ENCODE measurements around the gene PRKG2. TPM values are rescaled to one million over a fixed set of nuclear protein-coding genes. Genes with fewer than 3 reads are reported as not detected.

Gene PRKG2
- total RNA-seq, 2 donors from 2014 or later: 0.86 to 2.2 TPM

DNA sequence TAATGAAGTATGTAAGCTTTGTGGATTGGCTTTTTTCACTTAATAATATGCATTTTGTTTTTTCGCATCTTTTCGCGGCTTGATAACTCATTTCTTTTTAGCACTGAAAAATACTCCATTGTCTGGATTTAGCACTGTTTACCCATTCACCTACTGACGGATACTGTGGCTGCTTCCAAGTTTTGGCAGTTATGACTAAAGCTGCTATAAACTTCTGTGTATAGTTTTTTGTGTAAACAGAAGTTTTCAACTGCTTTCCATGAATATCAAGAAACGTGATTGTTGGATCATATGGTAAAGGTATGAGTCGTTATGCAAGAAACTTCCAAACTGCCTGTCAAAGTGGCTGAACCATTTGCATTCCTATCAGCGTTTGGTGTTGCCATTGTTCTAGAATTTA lies 96.9 kb downstream of the PRKG2 start:
- intact Hi-C loops (cut with DNase I): no loop called here
- DNase-seq (ENCODE audit: low spot score): no peak

DNA sequence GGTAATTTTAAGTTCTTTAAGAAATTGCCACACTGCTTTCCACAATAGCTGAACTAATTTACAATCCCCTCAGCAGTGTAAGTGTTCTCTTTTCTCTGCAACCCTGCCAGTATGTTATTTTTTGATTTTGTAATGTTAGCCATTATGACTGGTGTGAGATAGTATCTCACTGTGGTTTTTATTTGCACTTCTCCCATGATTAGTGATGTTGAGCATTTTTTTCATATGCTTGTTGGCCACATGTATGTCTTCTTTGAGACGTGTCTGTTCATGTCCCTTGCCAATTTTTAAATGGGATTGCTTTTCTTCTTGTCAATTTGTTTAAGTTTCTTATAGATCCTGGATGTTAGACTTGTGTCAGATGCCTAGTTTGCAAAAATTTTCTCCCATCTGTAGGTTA lies 98.5 kb downstream of the PRKG2 start:
- intact Hi-C loops (cut with DNase I): no loop called here
- DNase-seq (ENCODE audit: low spot score): no peak

DNA sequence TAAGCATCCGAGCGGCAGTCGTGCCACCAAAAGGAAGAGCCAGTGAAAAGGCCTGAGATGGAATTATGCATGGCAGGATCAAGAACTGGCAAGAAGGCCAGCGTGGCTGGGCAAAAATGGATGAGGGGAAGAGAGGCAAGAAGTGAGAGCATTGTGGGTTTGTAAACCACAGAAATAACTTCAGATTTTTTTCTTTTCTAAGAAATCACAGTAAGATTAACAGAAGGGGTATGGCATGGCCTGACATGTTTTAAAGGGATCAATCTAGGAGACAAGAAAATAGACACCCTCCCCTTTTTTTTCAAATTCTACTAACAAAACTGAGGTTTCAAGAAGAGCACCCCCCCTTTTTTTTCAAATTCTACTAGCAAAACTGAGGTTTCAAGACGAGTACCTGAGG lies 102.0 kb downstream of the PRKG2 start:
- DNase-seq (ENCODE audit: low spot score): no peak
- intact Hi-C loops (cut with DNase I): no loop called here

DNA sequence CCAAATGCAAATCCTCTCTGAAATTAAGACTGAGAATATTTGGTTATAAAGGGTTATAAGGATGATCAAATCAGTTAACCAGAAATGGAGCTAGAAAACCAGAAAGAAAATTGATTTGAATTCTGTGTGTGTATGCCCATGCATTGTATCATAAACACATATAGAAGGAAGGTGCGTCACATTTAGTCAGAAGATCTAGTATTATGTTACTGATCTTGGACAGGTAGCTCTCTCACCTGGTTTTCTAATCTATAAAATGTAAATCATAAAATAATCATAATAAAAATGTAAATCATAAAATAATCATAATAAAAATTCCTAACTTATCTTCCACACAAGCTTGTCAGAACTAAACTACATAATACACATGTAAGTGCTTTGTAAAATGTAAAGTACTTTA lies 105.7 kb downstream of the PRKG2 start:
- intact Hi-C loops (cut with DNase I): no loop called here
- DNase-seq (ENCODE audit: low spot score): no peak

DNA sequence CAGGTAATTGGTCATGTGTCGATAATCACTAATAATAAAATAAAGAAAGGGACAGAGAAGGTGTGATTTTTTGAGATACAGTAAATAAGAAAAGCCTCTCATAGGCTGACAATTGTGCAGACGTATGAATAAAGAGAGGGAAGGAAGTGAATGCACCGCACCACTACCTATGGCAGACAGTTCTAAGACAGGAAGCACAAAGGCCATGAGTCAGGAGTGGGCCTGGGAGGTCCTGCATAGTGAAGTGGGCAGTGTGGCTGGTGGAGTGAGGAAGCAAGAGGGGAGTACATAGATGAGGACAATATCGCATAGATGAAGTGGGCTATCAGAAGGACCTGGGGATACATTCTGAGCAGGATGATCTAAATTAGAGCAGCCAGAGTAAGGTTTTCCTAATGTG lies 108.9 kb downstream of the PRKG2 start:
- intact Hi-C loops (cut with DNase I): no loop called here
- DNase-seq (ENCODE audit: low spot score): no peak

DNA sequence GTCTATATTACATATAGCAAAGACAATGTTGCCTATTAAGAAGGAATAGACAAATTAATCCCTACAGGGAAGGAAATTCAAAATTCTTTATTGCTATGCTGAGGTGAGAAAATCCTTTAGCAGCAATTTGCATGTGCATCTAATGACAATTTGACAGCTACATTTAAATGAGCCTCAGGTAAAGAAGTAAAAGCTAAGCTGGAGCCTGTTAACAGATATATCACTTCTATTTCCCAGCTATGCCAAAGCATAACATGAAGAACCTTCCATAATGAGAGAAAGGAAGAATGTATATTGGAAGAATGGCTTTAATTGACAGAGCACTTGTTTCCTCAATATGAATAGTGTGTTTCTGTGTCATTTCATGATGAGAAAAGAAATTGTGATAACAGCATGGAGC lies 112.9 kb downstream of the PRKG2 start:
- no peak for DNase-seq (ENCODE audit: low spot score)
- intact Hi-C loops (cut with DNase I): no loop called here

DNA sequence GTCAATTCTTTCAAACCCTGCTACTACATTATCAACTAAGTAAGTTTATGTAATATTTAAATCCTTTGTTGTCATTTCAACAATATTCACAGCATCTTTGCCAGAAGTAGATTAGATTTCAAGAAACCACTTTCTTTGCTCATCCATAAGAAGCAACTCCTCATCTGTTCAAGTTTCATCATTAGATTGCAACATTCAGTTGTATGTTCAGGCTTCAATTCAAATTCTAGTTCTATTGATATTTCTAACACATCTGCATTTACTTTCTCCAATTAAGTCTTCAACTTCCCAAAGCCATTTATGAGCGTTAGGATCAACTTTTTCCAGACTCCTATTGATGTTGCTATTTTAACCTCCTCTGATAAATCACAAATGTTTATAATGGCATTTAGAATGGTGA lies 118.5 kb downstream of the PRKG2 start:
- intact Hi-C loops (cut with DNase I): no loop called here
- DNase-seq (ENCODE audit: low spot score): no peak

DNA sequence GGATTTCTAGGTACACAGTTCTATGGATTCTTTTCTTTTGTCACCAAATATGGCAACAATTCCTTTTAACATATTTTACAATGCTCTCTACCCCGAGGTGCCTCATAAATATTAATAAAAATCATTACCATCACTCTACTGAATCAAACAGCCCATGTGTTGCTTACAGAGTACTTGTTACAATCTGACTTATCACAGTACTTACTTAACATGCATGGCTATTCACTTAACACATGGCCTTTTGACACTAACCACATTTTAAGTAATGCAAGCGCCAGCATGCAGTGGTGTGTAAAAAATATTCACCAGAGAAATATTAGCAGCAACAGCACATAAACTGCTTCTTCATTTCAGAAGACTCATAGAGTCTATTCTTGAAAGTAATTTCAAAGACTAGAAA lies 119.6 kb downstream of the PRKG2 start:
- intact Hi-C loops (cut with DNase I): no loop called here
- DNase-seq (ENCODE audit: low spot score): no peak

DNA sequence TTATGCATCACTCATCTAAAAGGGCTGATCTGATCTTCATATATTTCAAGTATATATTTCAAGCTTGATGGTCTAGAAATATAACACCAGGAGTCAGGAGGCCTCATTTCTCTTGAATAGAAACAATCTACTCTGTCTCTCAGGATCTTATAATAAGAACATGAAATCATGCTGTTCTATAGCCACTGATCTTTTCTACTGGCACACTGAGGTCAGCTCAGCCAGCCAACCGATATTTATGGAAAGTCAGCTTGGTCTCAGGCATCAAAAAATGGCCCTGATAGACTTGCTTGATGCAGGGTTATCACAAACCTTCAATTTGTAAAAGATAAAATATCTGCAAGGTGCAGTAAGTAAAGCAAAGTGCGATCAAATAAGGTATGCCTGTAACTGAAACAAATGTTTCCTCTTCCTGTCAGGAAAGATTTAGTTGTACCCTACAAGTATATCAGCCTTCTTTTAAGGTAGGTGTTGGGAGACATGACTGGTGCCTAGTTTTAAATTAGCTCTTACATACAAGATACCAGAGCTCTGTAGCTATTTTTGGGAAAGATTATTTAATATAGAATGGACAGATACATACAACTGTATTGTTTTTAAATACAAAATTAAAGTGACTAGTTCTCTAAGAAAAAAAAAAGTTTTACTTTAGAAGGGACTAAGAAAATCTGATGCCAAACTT lies 121.2 kb downstream of the PRKG2 start:
- intact Hi-C loops (cut with DNase I): no loop called here
- no peak for DNase-seq (ENCODE audit: low spot score)

DNA sequence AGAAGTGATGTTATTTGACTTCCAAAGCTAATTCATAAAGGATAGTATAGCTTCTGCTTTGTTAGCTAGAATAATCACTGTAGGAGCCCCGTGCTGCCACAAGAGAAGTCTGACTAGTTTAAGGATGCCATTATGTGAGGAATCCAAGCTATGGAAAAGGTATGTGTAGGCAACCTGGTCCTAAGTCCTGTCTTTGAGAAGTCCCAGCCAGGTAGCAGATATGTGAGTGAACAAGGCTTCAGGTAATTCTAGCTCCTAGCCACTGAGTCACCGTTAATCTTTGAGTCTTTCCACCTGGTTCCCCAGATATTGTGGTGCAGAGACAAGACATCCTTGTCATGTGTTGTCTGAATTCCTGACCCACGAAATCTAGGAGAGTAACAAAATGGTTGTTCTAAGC lies 129.0 kb downstream of the PRKG2 start:
- intact Hi-C loops (cut with DNase I): no loop called here

DNA sequence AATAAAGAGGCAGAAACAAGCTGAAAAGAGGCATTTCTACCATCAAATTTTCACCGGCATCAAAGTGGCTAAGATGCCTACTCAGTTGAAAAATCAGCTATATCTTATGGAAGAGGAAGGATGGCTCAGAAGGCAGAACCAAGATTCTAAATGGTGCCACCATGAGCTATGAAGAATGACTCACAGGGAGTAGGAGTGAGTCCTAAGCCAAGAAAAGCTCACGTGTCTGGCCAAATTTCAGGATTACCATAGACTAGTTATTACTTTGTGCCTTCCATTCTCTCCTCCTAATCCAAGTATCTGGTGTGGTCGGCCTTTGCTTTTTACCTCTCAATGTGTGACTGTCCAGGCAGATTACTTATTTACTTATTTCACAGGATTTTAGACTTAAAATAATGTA lies 129.7 kb downstream of the PRKG2 start:
- no peak for DNase-seq (ENCODE audit: low spot score)
- intact Hi-C loops (cut with DNase I): no loop called here

More for the DNA sequence above, 129.0 kb downstream of the PRKG2 start:
- DNase-seq (ENCODE audit: low spot score): no peak

DNA sequence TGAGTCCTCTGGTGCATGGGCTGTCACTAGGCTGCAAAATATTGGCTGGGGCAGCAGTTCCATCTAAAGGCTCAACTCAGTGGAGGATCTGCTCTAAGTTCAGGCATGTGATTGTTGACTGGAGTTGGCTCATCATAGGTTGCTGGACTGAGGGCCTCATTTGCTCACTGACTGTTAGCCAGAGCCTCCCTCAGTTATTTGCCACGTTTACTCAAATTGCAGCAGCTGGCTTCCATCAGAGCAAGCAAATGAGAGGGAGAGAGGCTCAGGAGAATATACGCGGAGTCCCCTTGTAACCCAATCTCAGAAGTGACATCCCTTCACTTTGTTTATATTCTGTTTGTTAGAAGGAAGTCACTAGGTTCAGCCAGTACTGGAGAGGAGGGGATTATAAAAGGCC lies 130.4 kb downstream of the PRKG2 start:
- DNase-seq (ENCODE audit: low spot score): no peak
- intact Hi-C loops (cut with DNase I): no loop called here

DNA sequence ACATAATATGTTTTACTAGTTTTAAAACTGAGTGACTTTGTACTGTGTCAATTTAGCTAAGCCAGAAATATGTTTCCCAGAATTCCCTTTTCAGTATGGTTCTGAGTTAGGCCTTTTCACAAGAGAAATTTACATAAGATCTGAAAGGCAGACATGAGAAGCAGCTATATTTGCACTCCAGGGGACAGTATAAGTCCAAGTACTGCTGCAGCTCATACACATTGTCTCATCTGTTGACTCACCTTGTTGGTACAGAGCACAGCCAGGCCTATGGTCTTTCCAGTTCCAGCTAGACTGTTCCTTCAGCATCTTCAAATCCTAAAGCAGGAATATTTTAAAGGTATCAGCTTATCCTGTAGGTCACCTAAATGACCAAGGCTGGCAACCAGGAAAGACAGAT lies 131.0 kb downstream of the PRKG2 start:
- DNase-seq (ENCODE audit: low spot score): no peak
- intact Hi-C loops (cut with DNase I): no loop called here

DNA sequence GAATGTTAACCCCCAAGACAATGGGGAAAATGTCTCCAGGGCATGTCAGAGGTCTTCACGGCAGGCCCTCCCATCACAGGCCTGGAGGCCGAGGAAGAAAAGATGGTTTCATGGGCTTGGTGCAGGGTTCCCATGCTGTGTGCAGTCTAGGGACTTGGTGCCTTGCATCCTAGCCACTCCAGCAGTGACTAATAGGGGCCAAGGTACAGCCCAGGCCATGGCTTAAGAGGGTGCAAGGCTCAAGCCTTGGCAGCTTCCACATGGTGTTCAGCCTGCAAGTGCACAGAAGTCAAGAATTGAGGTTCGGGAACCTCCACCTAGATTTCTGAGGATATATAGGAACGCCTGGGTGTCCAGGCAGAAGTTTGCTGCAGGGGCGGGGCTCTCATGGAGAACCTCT lies 133.9 kb downstream of the PRKG2 start:
- intact Hi-C loops (cut with DNase I): no loop called here

DNA sequence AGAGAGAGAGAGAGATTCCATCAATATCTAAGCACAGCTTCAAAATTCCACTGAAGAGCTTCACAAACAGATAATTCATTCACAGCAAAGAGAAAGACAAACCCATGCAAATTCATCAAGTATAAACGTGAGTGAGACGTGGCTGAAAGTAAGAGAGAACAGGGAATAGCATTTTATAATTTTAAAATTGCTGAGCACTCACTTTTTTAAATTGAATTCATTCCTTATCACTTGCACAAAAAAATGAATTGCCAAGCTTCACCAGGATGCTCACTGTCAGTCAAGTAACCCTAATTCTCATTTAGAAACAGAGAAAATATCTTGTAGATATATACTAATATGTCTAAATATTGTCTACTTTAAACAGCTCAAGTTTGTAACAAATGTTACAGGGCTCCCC lies 144.0 kb downstream of the PRKG2 start:
- intact Hi-C loops (cut with DNase I): no loop called here
- DNase-seq (ENCODE audit: low spot score): no peak

More for the DNA sequence above, 133.9 kb downstream of the PRKG2 start:
- no peak for DNase-seq (ENCODE audit: low spot score)

DNA sequence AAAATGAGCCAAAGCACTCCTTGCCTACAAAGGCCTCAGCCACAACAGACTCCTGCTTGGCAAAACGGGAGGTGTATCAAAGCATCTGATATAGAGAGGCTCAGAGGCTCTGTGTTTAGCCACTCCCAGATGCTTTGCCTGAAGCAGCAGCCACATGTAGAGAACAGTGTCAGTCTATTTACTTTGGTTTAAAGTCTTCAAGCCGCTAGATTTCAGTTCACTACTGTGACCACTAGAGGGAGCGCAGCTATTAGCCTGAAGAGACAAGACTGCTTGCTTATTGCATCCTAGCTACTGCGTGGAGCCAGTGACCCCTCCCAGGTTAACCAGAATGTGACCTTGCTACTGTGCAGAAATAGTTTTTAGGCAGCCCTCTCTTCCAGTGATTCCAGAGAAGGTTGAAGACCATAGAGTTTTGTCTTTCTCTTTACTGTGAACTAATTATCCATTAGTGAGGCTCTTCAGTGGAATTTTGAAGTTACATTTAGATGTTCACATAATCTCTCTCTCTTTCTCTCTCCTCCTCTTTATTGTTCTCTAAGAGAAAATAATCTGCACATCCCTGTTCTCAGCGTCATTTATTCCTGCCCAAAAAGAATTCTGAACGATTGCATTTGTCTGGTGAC lies 145.2 kb downstream of the PRKG2 start:
- DNase-seq (ENCODE audit: low spot score): peak; percentile 68
- intact Hi-C loops (cut with DNase I): loop anchor here in 1 of 2 donors (10.0 kb wide), 1 partner anchor 285 kb away; no protein-coding TSS in a partner anchor

DNA sequence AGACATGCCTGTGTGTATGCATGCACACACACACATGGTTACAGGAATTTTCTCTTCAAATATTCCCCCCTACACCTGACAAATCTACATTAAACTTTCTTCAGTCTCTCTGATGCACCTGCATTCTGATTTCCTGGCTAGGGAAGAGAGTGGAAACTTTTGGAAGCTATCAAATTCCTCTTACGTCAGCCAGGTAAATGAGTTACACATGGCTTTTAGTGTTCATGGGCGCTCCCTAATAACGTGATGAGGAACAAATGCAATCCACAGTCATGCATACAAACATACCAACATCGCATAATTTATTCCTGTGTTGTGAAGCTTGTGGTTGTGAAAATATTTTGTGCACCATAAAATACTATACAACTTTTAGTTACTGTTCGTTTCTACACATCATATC lies 149.6 kb downstream of the PRKG2 start:
- intact Hi-C loops (cut with DNase I): loop anchor here in 1 of 2 donors (10.0 kb wide), 1 partner anchor 289 kb away; no protein-coding TSS in a partner anchor
- no peak for DNase-seq (ENCODE audit: low spot score)

DNA sequence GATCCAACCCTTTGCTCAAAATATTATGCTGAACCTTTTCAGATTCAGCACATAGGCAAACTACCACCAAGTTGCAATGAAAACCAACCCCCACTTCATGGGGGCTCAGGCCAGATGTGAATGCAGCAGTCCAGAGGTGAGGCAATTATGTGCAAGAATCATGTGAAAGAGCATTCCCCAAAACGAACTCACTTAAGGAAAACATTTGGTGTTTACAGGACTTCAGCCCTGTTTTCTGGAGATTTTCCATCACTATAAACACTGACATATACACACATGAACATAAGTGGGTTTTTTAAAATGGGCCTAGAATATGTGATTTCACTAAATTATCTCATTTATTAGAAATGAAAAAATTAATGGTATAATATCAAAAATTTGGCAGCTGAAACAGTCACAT lies 153.0 kb downstream of the PRKG2 start:
- DNase-seq (ENCODE audit: low spot score): no peak
- intact Hi-C loops (cut with DNase I): loop anchor here in 1 of 2 donors (10.0 kb wide), 1 partner anchor 293 kb away; no protein-coding TSS in a partner anchor

DNA sequence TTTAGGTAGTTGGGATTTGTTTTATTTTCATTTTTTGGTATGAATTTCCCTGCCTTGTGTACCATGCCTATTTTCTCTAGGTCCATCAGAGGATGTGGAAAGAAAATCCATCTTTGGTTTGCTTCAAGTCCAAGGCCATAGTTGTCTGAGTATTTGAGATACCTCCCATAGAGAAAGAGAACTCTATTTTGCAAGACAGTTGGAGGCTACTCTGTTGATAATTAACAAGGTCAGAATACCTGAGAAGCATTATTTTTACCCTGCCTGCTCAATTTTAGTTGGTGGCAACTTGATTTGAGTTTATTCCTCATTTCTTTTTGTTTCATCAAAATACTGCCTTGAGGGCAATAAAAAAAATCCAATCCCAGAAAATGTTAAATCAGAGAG lies 153.7 kb downstream of the PRKG2 start:
- intact Hi-C loops (cut with DNase I): loop anchor here in 1 of 2 donors (10.0 kb wide), 1 partner anchor 293 kb away; no protein-coding TSS in a partner anchor

DNA sequence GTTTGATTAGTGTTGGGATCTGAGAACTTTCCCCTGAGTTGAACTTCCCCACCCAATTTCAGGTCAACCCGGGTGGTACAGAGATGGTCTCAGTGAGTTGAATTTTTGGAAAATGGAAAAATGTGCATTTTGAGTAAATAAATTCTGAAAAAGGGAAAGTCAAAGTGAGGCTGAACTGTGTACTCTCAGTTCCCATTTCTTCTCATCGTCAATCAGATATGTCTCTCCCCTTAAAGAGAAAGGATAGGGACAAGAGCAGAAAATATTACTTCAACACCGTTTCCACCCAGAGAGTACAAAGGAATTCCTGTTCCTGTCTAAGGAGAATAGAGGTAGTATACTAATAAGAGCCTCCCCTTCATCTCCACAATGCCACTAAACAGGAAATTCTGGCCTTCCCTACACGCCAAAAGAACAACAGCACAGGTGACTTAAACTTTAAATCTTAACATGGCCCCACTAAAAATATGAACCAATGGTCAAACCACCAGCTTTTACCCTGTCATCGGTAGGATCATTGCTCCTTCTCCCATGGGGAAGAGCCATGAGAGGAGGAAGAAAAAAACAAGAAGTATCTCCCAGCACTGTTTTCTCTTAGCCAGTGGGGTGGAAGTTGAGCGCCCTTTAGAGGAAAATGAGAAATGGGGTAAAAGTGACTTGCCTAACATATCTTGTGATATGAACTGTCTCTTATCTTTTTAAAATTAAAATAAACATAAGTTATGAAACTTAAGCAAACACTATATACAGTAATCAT lies 154.3 kb downstream of the PRKG2 start:
- intact Hi-C loops (cut with DNase I): loop anchor here in 1 of 2 donors (10.0 kb wide), 1 partner anchor 294 kb away; no protein-coding TSS in a partner anchor

More for the DNA sequence above, 153.7 kb downstream of the PRKG2 start:
- no peak for DNase-seq (ENCODE audit: low spot score)

More for the DNA sequence above, 154.3 kb downstream of the PRKG2 start:
- no peak for DNase-seq (ENCODE audit: low spot score)

Data from posterior vena cava (tissue), 2 donors.